GM21529 (cell line): Measurements from ENCODE around the gene C13orf46.
"Not testable (repeated sequence)": the region's sequence is repeated elsewhere in the genome, so short reads cannot be mapped to it uniquely, and the experiment has no call there.

ENCODE experiments used
- ATAC-seq: cut with Tn5 transposase; IDR thresholded peaks from one replicate; pipeline ENCODE4 v1.9.1; 2021; ENCODE audit not compliant: unreplicated experiment

C13orf46 gene

GRCh38 chr13:113913408-113913807 lies 60.5 kb downstream of the C13orf46 start:
- ATAC-seq = not testable (repeated sequence)

GRCh38 chr13:113912596-113912995 lies 61.3 kb downstream of the C13orf46 start:
- no peak for ATAC-seq

GRCh38 chr13:113907635-113908617 lies 66.0 kb downstream of the C13orf46 start:
- no peak for ATAC-seq

DNA sequence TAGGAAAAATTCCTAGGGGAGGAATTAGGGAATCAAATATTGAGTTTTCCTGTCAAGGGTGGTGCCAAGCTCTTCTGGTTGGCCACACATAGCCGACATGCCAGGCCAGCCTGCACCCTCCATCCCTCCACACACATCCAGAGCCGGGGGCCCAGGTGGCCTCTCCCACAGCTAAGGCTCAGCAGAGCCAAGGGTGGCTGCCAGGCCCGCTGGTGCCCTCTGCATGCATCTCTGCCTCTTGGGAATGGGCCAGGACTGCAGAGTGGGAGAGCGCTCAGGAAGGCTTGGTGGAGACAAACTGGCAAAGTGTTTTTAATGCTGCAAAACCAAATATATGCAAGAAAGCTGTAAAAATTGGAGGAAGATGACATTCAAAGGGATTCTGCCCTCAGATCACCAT lies 67.3 kb downstream of the C13orf46 start:
- ATAC-seq = no peak

GRCh38 chr13:113905942-113906341 lies 67.9 kb downstream of the C13orf46 start:
- no peak for ATAC-seq

GRCh38 chr13:113905018-113905417 lies 68.9 kb downstream of the C13orf46 start:
- no peak for ATAC-seq

- ATAC-seq = no peak
Observed at GRCh38 chr13:113904411-113904810, 69.5 kb downstream of the C13orf46 start.

GRCh38 chr13:113903912-113904311 lies 70.0 kb downstream of the C13orf46 start:
- no peak for ATAC-seq
